ENCODE data around the gene RASAL1. TPM values are rescaled to one million over a fixed set of nuclear protein-coding genes. Genes with fewer than 3 reads are reported as not detected.

Gene RASAL1
- total RNA-seq, 4 donors from 2014 or later, result 0.85 to 4.4 (median 3.9) TPM

- no peak overlapping the region for H3K27ac ChIP-seq
- H3K27me3 ChIP-seq, result no peaks in the 10 kb centered on the region
- H3K9me3 ChIP-seq, result no peaks in the 10 kb centered on the region
- TF ChIP-seq CTCF (IDR thresholded peaks at IDR 0.05) (no peak), POLR2A (IDR thresholded peaks at IDR 0.05) (no peak)
- no peak overlapping the region for H3K4me3 ChIP-seq
- no peak for DNase-seq
- no peaks in the 10 kb centered on the region for H3K36me3 ChIP-seq
- H3K4me1 ChIP-seq, result no peaks in the 10 kb centered on the region
Measured at GRCh38 chr12:113115455-113116126, 20.0 kb downstream of the RASAL1 start.

GRCh38 chr12:113114447-113115178, 20.9 kb downstream of the RASAL1 start:
- TF ChIP-seq POLR2A (IDR thresholded peaks at IDR 0.05) (no peak), CTCF (IDR thresholded peaks at IDR 0.05) (no peak)
- H3K9me3 ChIP-seq, result no peaks in the 10 kb centered on the region
- no peak overlapping the region for H3K4me3 ChIP-seq
- H3K36me3 ChIP-seq, result no peaks in the 10 kb centered on the region
- no peaks in the 10 kb centered on the region for H3K27me3 ChIP-seq
- no peak overlapping the region for H3K27ac ChIP-seq
- H3K4me1 ChIP-seq, result no peaks in the 10 kb centered on the region
- no peak for DNase-seq

- Histone ChIP-seq H3K9me3 (no peaks in the 10 kb centered on the region), H3K27ac (no peak overlapping the region), H3K27me3 (no peaks in the 10 kb centered on the region), H3K4me3 (no peak overlapping the region), H3K4me1 (no peaks in the 10 kb centered on the region), H3K36me3 (no peaks in the 10 kb centered on the region)
- TF ChIP-seq POLR2A (IDR thresholded peaks at IDR 0.05), result no peak
- TF ChIP-seq CTCF (IDR thresholded peaks at IDR 0.05), result no peak
- DNase-seq, result no peak
Measured at GRCh38 chr12:113113397-113113796, 22.2 kb downstream of the RASAL1 start.

GRCh38 chr12:113112043-113112899, 23.3 kb downstream of the RASAL1 start:
- Histone ChIP-seq H3K9me3 (no peaks in the 10 kb centered on the region), H3K27ac (no peak overlapping the region), H3K4me1 (no peaks in the 10 kb centered on the region), H3K4me3 (no peak overlapping the region), H3K27me3 (no peaks in the 10 kb centered on the region), H3K36me3 (no peaks in the 10 kb centered on the region)
- DNase-seq, result no peak
- TF ChIP-seq POLR2A (IDR thresholded peaks at IDR 0.05) (no peak), CTCF (IDR thresholded peaks at IDR 0.05) (no peak)

- no peaks in the 10 kb centered on the region for H3K27me3 ChIP-seq
- no peaks in the 10 kb centered on the region for H3K4me1 ChIP-seq
- H3K4me3 ChIP-seq, result no peak overlapping the region
- no peak for DNase-seq
- H3K9me3 ChIP-seq, result no peaks in the 10 kb centered on the region
- no peak overlapping the region for H3K27ac ChIP-seq
- no peaks in the 10 kb centered on the region for H3K36me3 ChIP-seq
- no peak for TF ChIP-seq CTCF (IDR thresholded peaks at IDR 0.05)
- no peak for TF ChIP-seq POLR2A (IDR thresholded peaks at IDR 0.05)
Measured at GRCh38 chr12:113111247-113111646, 24.3 kb downstream of the RASAL1 start.

Measured in Peyer's patch (tissue), 4 donors.